HCT116 (cell line): Measurements from ENCODE around the gene FRAT2.

Source experiments
- CTCF ChIP-seq, 3 experiments: fragments of 200-600 bp in 1 of 3; sonication (generic) in 1 of 3; IDR thresholded peaks in 2 of 3; conservative IDR thresholded peaks in 1 of 3; 2 replicates each; pipeline ENCODE4 v1.5.1; 2012 to 2017; ENCODE audit warnings: low read depth in 2 of 3, low read length in 2 of 3, antibody characterized with exemption in 1 of 3, borderline replicate concordance in 1 of 3, control low read depth in 1 of 3, mild to moderate bottlenecking in 1 of 3, mixed read lengths in 1 of 3, mixed run types in 1 of 3, moderate library complexity in 1 of 3; ENCODE audit not compliant: insufficient read depth in 1 of 3
- EZH2 ChIP-seq: fragments of 200-600 bp; sonication (generic); IDR thresholded peaks from 2 replicates; pipeline ENCODE4 v1.6.1; 2017; ENCODE audit warnings: antibody characterized with exemption, mixed run types
- RAD21 ChIP-seq: IDR thresholded peaks from 2 replicates; pipeline ENCODE4 v1.6.1; 2012; ENCODE audit warnings: low read depth, mild to moderate bottlenecking
- SP1 ChIP-seq: IDR thresholded peaks from 2 replicates; pipeline ENCODE4 v1.6.1; 2012; ENCODE audit warnings: low read depth
- TF ChIP-seq, protein P1 (sequence below): IDR thresholded peaks from 2 replicates; pipeline ENCODE4 v1.6.1; 2011; ENCODE audit warnings: mild to moderate bottlenecking, low read length, moderate library complexity; ENCODE audit not compliant: insufficient replicate concordance; ENCODE audit errors: extremely low read depth

- TF ChIP-seq CTCF (IDR thresholded peaks at IDR 0.05 in 2 of 3, conservative IDR thresholded peaks at IDR 0.05 in 1 of 3; ENCODE audit: borderline replicate concordance in 1 of 3, insufficient read depth in 1 of 3, low read depth in 2 of 3, low read length in 2 of 3): no peak
- TF ChIP-seq, protein P1, sequence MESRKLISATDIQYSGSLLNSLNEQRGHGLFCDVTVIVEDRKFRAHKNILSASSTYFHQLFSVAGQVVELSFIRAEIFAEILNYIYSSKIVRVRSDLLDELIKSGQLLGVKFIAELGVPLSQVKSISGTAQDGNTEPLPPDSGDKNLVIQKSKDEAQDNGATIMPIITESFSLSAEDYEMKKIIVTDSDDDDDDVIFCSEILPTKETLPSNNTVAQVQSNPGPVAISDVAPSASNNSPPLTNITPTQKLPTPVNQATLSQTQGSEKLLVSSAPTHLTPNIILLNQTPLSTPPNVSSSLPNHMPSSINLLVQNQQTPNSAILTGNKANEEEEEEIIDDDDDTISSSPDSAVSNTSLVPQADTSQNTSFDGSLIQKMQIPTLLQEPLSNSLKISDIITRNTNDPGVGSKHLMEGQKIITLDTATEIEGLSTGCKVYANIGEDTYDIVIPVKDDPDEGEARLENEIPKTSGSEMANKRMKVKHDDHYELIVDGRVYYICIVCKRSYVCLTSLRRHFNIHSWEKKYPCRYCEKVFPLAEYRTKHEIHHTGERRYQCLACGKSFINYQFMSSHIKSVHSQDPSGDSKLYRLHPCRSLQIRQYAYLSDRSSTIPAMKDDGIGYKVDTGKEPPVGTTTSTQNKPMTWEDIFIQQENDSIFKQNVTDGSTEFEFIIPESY: no peak
- TF ChIP-seq EZH2: no peak
- TF ChIP-seq RAD21: no peak
- no peak for TF ChIP-seq SP1
These were observed 21.6 kb downstream of the FRAT2 start for GRCh38 chr10:97312897-97313296.
